Hematopoietic multipotent progenitor cell treated with erythropoietin and hydrocortisone succinate and interleukin-3 and kit ligand, for 15 days (in vitro differentiated cells): ENCODE data around the gene MINDY2.

Experiments used
- DNase-seq: peaks from one replicate; pipeline ENCODE4 v3.0.0-alpha.2; 2015; ENCODE audit warnings: low spot score

The MINDY2 gene

GRCh38 chr15:58886921-58887320 is 115.8 kb downstream of the MINDY2 start:
- DNase-seq, result no peak

DNA sequence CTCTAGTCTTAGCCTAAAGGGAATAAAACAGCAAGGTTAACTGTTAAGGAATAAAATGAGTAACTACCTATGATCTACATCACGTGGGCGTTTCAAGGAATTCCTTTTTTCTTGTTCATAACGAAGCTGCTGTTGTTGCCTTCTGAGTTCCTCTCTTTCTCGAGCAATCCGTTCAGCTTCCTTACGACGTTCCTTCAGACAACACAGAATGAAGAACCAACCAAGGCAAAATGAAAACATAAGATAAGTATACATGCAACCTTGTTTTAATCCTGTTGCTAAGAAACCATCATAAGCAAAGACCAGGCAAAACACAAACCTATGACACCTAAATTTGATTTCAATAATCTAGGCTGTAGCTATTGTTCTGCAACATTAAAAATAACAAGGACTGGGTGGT is 118.3 kb downstream of the MINDY2 start:
- DNase-seq, result no peak

GRCh38 chr15:58898150-58898680 is 127.1 kb downstream of the MINDY2 start:
- no peak for DNase-seq

DNA sequence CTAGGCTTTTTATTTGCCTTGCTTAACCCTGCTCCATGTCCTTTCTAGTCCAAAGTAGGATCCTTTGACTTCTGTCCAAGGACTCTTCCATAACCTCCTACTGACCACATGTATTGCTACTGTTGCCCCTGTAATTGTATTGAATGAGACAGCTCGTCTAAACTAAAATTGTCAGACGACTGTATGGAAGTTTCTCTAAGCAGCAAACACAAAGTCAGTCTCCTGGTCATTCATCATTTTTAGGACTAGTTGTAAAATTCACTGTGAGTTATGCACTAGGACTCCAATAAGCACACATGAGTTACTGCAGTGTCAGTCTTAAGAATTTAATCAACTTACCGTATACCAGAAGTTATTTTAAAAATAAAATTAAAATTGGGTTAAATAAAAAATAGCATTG is 129.5 kb downstream of the MINDY2 start:
- DNase-seq, result no peak

DNA sequence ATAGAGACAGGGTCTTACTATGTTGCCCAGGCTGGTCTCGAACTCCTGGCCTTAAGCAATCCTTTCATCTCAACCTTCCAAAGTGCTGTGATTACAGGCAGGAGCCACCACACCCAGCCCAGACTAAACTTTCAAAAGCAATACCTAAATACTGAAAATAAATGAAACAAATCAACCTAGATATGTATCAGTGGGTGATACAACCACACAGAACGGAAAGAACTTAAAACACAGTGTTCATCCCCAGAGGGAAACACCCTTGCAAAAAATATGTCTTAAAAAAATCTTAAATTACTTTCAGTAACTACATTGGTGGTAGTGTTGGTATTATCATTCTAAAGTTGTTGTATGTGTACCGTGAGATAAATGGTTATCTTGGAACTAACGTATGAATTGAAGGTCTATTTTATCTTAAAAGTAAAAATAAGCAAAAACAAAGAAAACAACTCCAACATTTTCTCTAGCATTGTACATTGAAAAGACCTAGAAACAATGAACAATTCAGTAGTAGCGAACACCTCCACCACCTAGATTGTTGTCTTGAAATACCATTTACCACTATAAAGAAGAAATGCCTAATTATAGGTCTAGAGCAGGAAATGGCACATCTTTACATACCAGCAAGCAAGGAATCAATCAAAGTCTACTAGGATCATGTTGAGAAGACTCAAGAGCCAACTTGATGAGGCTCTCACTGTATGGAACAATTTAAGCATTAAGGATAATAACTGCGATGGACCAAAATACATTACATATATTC is 137.6 kb downstream of the MINDY2 start:
- DNase-seq, result no peak

- no peak for DNase-seq
Observed at GRCh38 chr15:58909616-58910015, 138.5 kb downstream of the MINDY2 start.

GRCh38 chr15:58910456-58910855 is 139.4 kb downstream of the MINDY2 start:
- no peak for DNase-seq
